ENCODE data around the gene PRR27. TPM values are rescaled to one million over a fixed set of nuclear protein-coding genes. Genes with fewer than 3 reads are reported as not detected.
A peak's percentile ranks its signal among the peaks of the same experiment; 100 is the strongest.

PRR27 gene
- total and polyA plus RNA-seq, 9 donors: 0.04 to 0.06 TPM; not detected in 7

DNA sequence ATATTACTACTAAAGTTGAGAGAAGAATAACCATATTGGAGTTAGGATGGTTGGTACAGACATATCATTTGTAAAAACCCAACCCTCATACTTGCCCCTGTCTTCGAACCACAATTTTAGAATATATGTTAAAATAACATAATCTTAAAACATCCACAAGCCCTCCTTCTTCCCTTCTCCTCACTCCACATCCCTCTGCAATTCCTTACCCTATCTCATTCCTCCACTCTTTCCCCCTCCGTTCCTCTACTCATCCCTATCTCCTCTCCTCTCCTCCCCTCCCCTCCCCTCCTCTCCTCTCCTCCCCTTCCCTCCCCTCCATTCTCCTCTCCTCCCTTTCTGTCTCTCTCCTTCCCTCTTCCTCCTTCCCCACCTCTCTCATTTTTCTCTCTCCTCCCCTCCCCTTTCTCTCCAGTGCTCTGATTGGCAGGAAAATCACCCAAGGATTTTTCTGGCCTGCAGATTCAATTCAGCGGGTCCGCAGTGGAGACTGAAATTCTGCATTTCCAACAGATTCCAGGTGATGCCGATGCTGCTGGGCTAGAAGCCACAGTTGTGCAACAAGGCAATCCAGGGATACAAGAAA lies 24.1 kb downstream of the PRR27 start:
- Histone ChIP-seq H3K4me1 (ENCODE audit: control insufficient read depth, insufficient read depth, low read length) (no peaks in the 10 kb centered on the region), H3K36me3 (ENCODE audit: control insufficient read depth, insufficient read depth, low read length) (no peaks in the 10 kb centered on the region), H3K4me3 (ENCODE audit: low read length) (no peak overlapping the region), H3K27me3 (ENCODE audit: control insufficient read depth, insufficient read depth, low read length) (no peaks in the 10 kb centered on the region), H3K9me3 (replicated peaks; ENCODE audit: control insufficient read depth, low read depth, low read length) (no peaks in the 10 kb centered on the region), H3K27ac (ENCODE audit: low read length) (no peak overlapping the region)
- no peak for DNase-seq
- WGBS (ENCODE audit: insufficient coverage): 50% methylated on average over 3 of the region's 5 CpGs

DNA sequence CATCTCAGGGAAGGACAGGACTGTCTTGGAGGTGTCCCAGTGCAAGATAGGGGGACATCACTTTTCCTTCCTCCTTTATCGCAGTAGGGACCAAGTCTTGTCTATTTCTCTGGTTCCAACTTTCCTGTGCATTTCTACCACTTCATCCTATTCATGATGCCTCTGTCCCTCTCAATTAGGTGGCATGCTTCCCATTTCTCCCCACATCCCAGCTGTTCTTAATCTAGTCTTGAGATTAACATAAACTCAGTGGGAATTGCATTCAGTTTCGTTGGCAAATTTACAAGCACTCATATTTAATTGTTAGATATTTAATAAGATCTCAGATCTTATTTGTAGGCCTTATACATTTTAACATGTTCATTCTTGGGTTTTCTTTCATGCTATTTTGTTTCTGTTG lies 25.8 kb downstream of the PRR27 start:
- no peak overlapping the region for H3K4me3 ChIP-seq (ENCODE audit: low read length)
- H3K27ac ChIP-seq (ENCODE audit: low read length): no peak overlapping the region
- 50% methylated on average over 1 of the region's 2 CpGs for WGBS (ENCODE audit: insufficient coverage)
- no peaks in the 10 kb centered on the region for H3K36me3 ChIP-seq (ENCODE audit: control insufficient read depth, insufficient read depth, low read length)
- H3K9me3 ChIP-seq (replicated peaks; ENCODE audit: control insufficient read depth, low read depth, low read length): no peaks in the 10 kb centered on the region
- DNase-seq: peak; percentile 19
- H3K4me1 ChIP-seq (ENCODE audit: control insufficient read depth, insufficient read depth, low read length): no peaks in the 10 kb centered on the region
- no peaks in the 10 kb centered on the region for H3K27me3 ChIP-seq (ENCODE audit: control insufficient read depth, insufficient read depth, low read length)

DNA sequence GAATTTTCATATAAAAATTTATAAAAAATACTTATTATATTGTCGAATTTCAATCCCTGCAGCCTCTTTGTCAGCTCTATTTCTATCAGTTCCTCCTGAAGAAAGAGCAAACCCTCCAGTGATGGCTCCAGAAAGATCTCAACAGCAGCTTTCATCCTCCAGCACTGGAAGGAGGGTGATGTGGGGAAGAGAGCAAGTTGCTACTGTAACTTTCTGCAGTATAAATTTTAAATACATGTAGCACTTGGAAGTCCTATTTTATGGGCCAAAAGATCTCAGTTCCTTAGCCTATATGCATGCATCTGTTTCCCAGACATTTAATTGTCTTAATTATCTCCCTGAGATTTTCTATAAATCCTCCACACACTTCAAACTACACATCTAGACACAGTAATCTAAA lies 27.8 kb downstream of the PRR27 start:
- DNase-seq: no peak
- Histone ChIP-seq H3K27me3 (ENCODE audit: control insufficient read depth, insufficient read depth, low read length) (no peaks in the 10 kb centered on the region), H3K4me1 (ENCODE audit: control insufficient read depth, insufficient read depth, low read length) (no peaks in the 10 kb centered on the region), H3K4me3 (ENCODE audit: low read length) (no peak overlapping the region), H3K9me3 (replicated peaks; ENCODE audit: control insufficient read depth, low read depth, low read length) (no peaks in the 10 kb centered on the region), H3K36me3 (ENCODE audit: control insufficient read depth, insufficient read depth, low read length) (no peaks in the 10 kb centered on the region), H3K27ac (ENCODE audit: low read length) (no peak overlapping the region)
- WGBS (ENCODE audit: insufficient coverage): no CpG with 5 or more reads among the region's 1 CpG

- peak; percentile 37 for DNase-seq
- Histone ChIP-seq H3K4me3 (ENCODE audit: low read length) (no peak overlapping the region), H3K27me3 (ENCODE audit: control insufficient read depth, insufficient read depth, low read length) (no peaks in the 10 kb centered on the region), H3K27ac (ENCODE audit: low read length) (no peak overlapping the region), H3K9me3 (replicated peaks; ENCODE audit: control insufficient read depth, low read depth, low read length) (no peaks in the 10 kb centered on the region), H3K4me1 (ENCODE audit: control insufficient read depth, insufficient read depth, low read length) (no peaks in the 10 kb centered on the region), H3K36me3 (ENCODE audit: control insufficient read depth, insufficient read depth, low read length) (no peaks in the 10 kb centered on the region)
- no CpG with 5 or more reads among the region's 2 CpGs for WGBS (ENCODE audit: insufficient coverage)
These were observed 28.6 kb downstream of the PRR27 start for GRCh38 chr4:70182517-70183167.

DNA sequence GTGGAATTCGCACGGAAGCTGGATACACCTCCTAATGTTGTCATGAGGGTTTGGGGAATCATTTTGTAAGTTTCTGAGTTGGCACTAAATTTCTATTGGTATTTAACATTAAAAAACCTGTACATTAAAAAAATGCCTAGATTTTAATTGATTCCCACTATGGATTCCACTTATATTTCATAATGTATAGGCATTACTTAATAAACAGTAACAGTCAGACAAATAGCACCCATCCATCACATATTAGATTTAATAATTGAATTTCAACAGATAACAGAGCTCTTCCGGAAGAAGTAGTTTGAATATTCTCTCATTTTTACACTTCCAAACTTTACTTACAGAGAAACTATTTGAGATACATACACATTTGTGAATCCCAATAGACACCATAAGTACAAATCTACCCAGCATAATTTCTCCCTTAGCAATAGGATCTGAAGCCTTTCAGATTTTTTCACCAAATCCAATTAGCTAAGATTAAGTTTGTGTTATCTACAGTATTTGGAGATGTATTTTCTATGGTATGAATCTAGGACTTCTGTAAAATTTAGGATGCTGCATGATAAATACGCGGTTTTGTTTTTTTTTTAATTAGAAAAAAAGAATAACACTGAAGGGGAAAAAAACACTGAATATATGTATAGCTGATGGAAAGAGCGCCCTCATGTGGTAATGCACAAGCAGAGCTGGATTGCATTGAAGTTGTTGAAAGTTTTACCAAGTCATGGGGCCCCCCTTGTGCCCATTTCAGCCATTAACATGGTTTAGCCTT lies 29.3 kb downstream of the PRR27 start:
- no peaks in the 10 kb centered on the region for H3K36me3 ChIP-seq (ENCODE audit: control insufficient read depth, insufficient read depth, low read length)
- WGBS (ENCODE audit: insufficient coverage): 10% methylated on average over 2 of the region's 6 CpGs
- DNase-seq: peak; percentile 46

GRCh38 chr4:70183940-70184246 lies 29.9 kb downstream of the PRR27 start:
- no peaks in the 10 kb centered on the region for H3K4me1 ChIP-seq (ENCODE audit: control insufficient read depth, insufficient read depth, low read length)
- no peaks in the 10 kb centered on the region for H3K9me3 ChIP-seq (replicated peaks; ENCODE audit: control insufficient read depth, low read depth, low read length)
- H3K36me3 ChIP-seq (ENCODE audit: control insufficient read depth, insufficient read depth, low read length): no peaks in the 10 kb centered on the region
- H3K27me3 ChIP-seq (ENCODE audit: control insufficient read depth, insufficient read depth, low read length): no peaks in the 10 kb centered on the region
- no peak overlapping the region for H3K27ac ChIP-seq (ENCODE audit: low read length)
- H3K4me3 ChIP-seq (ENCODE audit: low read length): no peak overlapping the region
- no CpG with 5 or more reads among the region's 1 CpG for WGBS (ENCODE audit: insufficient coverage)
- no peak for DNase-seq

More for the DNA sequence above, 29.3 kb downstream of the PRR27 start:
- Histone ChIP-seq H3K4me3 (ENCODE audit: low read length) (no peak overlapping the region), H3K27ac (ENCODE audit: low read length) (no peak overlapping the region), H3K27me3 (ENCODE audit: control insufficient read depth, insufficient read depth, low read length) (no peaks in the 10 kb centered on the region), H3K4me1 (ENCODE audit: control insufficient read depth, insufficient read depth, low read length) (no peaks in the 10 kb centered on the region), H3K9me3 (replicated peaks; ENCODE audit: control insufficient read depth, low read depth, low read length) (no peaks in the 10 kb centered on the region)

DNA sequence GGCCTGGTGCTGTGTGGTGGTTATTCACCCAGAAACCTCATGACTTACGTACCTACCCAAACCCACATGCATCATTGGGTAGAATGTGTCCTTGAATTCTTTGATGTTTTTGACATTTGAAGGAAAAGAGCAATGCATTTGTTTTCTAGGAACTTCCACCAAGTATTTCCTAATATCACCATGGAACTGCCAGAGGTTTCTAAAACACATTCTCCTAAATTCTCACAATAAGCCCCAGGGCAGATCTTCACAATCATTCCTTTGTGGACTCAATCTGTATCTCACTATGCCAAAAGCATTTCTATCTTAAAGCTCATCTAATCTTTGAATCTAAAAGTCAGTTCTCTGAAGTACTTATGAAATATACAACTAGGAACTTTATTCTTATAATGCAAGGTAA lies 33.2 kb downstream of the PRR27 start:
- DNase-seq: no peak
- Histone ChIP-seq H3K9me3 (replicated peaks; ENCODE audit: control insufficient read depth, low read depth, low read length) (no peaks in the 10 kb centered on the region), H3K27ac (ENCODE audit: low read length) (no peak overlapping the region), H3K27me3 (ENCODE audit: control insufficient read depth, insufficient read depth, low read length) (no peaks in the 10 kb centered on the region), H3K36me3 (ENCODE audit: control insufficient read depth, insufficient read depth, low read length) (no peaks in the 10 kb centered on the region), H3K4me3 (ENCODE audit: low read length) (no peak overlapping the region), H3K4me1 (ENCODE audit: control insufficient read depth, insufficient read depth, low read length) (no peaks in the 10 kb centered on the region)
- no CpG with 5 or more reads among the region's 1 CpG for WGBS (ENCODE audit: insufficient coverage)

DNA sequence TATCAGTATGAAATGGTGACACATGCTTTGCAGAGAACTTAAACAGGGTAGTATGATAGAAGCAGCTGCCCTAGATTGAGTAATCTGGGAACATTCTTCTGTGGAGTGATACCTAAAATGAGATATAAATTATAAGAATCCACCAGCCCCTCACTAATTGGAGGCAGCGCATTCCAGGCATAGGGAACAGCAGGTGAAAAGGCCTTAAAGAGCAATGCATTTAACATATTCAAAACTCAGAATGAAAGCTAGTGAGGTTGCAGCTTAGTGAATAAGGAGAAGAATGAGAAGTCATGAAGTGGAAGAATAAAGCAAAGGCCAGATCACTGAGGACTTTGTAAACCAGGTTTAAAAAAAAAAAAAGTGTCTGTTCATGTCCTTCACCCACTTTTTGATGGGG lies 36.5 kb downstream of the PRR27 start:
- DNase-seq: no peak
- WGBS (ENCODE audit: insufficient coverage): no CpG with 5 or more reads among the region's 1 CpG
- Histone ChIP-seq H3K9me3 (replicated peaks; ENCODE audit: control insufficient read depth, low read depth, low read length) (no peaks in the 10 kb centered on the region), H3K27me3 (ENCODE audit: control insufficient read depth, insufficient read depth, low read length) (no peaks in the 10 kb centered on the region), H3K4me3 (ENCODE audit: low read length) (no peak overlapping the region), H3K36me3 (ENCODE audit: control insufficient read depth, insufficient read depth, low read length) (no peaks in the 10 kb centered on the region), H3K27ac (ENCODE audit: low read length) (no peak overlapping the region), H3K4me1 (ENCODE audit: control insufficient read depth, insufficient read depth, low read length) (no peaks in the 10 kb centered on the region)

GRCh38 chr4:70191647-70192046 lies 37.6 kb downstream of the PRR27 start:
- H3K27me3 ChIP-seq (ENCODE audit: control insufficient read depth, insufficient read depth, low read length): no peaks in the 10 kb centered on the region
- H3K27ac ChIP-seq (ENCODE audit: low read length): no peak overlapping the region
- peak; percentile 11 for DNase-seq
- no peaks in the 10 kb centered on the region for H3K36me3 ChIP-seq (ENCODE audit: control insufficient read depth, insufficient read depth, low read length)
- no CpG with 5 or more reads among the region's 1 CpG for WGBS (ENCODE audit: insufficient coverage)
- no peak overlapping the region for H3K4me3 ChIP-seq (ENCODE audit: low read length)
- H3K4me1 ChIP-seq (ENCODE audit: control insufficient read depth, insufficient read depth, low read length): no peaks in the 10 kb centered on the region
- H3K9me3 ChIP-seq (replicated peaks; ENCODE audit: control insufficient read depth, low read depth, low read length): no peaks in the 10 kb centered on the region

- WGBS (ENCODE audit: insufficient coverage): no CpG with 5 or more reads among the region's 2 CpGs
- Histone ChIP-seq H3K36me3 (ENCODE audit: control insufficient read depth, insufficient read depth, low read length) (no peaks in the 10 kb centered on the region), H3K4me3 (ENCODE audit: low read length) (no peak overlapping the region), H3K27me3 (ENCODE audit: control insufficient read depth, insufficient read depth, low read length) (no peaks in the 10 kb centered on the region), H3K27ac (ENCODE audit: low read length) (no peak overlapping the region), H3K9me3 (replicated peaks; ENCODE audit: control insufficient read depth, low read depth, low read length) (no peaks in the 10 kb centered on the region), H3K4me1 (ENCODE audit: control insufficient read depth, insufficient read depth, low read length) (no peaks in the 10 kb centered on the region)
- DNase-seq: no peak
These were observed 38.9 kb downstream of the PRR27 start for GRCh38 chr4:70192895-70193294.
